DND-41 (cell line): ENCODE results near the gene LSM7.

Source experiments
- CTCF ChIP-seq: IDR thresholded peaks from 2 replicates; pipeline ENCODE4 v1.5.1; 2012; ENCODE audit warnings: borderline replicate concordance, low read length, moderate library complexity, mild to moderate bottlenecking; ENCODE audit not compliant: poor library complexity, severe bottlenecking; ENCODE audit errors: extremely low read depth
- EZH2 ChIP-seq: IDR thresholded peaks from 3 replicates; pipeline ENCODE4 v1.6.1; 2012; ENCODE audit warnings: borderline replicate concordance, low read depth, mild to moderate bottlenecking, moderate library complexity, low read length, inconsistent platforms; ENCODE audit not compliant: severe bottlenecking

- TF ChIP-seq CTCF (no peak), EZH2 (no peak)
These were observed 46.1 kb downstream of the LSM7 start, which contains the start of gene PEAK3 for GRCh38 chr19:2282062-2282861.
